Activated T-helper 1 cell treated with anti-CD3 and anti-CD28 coated beads, Interleukin-12 subunit alpha, Interleukin-12 subunit beta, Interleukin-2, Interleukin-4 antibody, amounts not matched to agents 30 ng/mL and 10 ng/mL and 1 ng/mL, durations not matched to agents 14 hours and 24 hours and 36 hours (primary cell): ENCODE results near the gene SRL. TPM values are rescaled to one million over a fixed set of nuclear protein-coding genes. Genes with fewer than 3 reads are reported as not detected.

Source experiments
- DNase-seq: peaks from one replicate; pipeline ENCODE4 v3.0.0; 2021; ENCODE audit warnings: low spot score
- H3K27ac Mint-ChIP-seq: one replicate; pipeline ENCODE4 v1.8.0; 2021; ENCODE audit warnings: mild to moderate bottlenecking, mixed read lengths
- H3K27me3 Mint-ChIP-seq: one replicate; pipeline ENCODE4 v1.8.0; 2022; ENCODE audit warnings: mild to moderate bottlenecking, moderate library complexity, mixed read lengths; ENCODE audit not compliant: insufficient read depth
- H3K36me3 Mint-ChIP-seq: one replicate; pipeline ENCODE4 v1.8.0; 2021; ENCODE audit warnings: low read depth, mixed read lengths
- H3K4me1 Mint-ChIP-seq: one replicate; pipeline ENCODE4 v1.8.0; 2021; ENCODE audit warnings: low read depth, mixed read lengths
- H3K4me3 Mint-ChIP-seq: one replicate; pipeline ENCODE4 v1.8.0; 2021; ENCODE audit warnings: mild to moderate bottlenecking, moderate library complexity, mixed read lengths
- H3K9me3 Mint-ChIP-seq: one replicate; pipeline ENCODE4 v1.8.0; 2021; ENCODE audit warnings: mixed read lengths
- intact Hi-C: fragments of 100-400 bp; cut with micrococcal nuclease; formaldehyde crosslinking; loops from one replicate; pipeline ENCODE4 v1.15.1; 2024
- total RNA-seq: library from RNA; stranded (reverse); gene quantifications from 2 replicates; pipeline ENCODE4 v1.2.3, GENCODE V29; 2022

Gene SRL
- not detected in 2 replicates for total RNA-seq

GRCh38 chr16:4241928-4242283, at the start of gene SRL:
Gene SRL (minus strand): TSS chr16:4242080. CDS start chr16:4242067, 13 bp downstream.
- no peak within 1 kb of the TSS for H3K4me3 Mint-ChIP-seq
- DNase-seq, result no peak
- no peaks in the 10 kb centered on the region for H3K9me3 Mint-ChIP-seq
- H3K4me1 Mint-ChIP-seq, result no peaks in the 10 kb centered on the region
- H3K27me3 Mint-ChIP-seq, result peaks cover 5% of the 10 kb centered on the region
- H3K27ac Mint-ChIP-seq, result no peak within 1 kb of the TSS
- peaks cover 2% of the 10 kb centered on the region for H3K36me3 Mint-ChIP-seq
- intact Hi-C loops, result no loop called here

- no peaks in the 10 kb centered on the region for H3K9me3 Mint-ChIP-seq
- H3K4me1 Mint-ChIP-seq, result peaks cover 11% of the 10 kb centered on the region
- DNase-seq, result no peak
- no peak overlapping the region for H3K4me3 Mint-ChIP-seq
- H3K27me3 Mint-ChIP-seq, result peaks cover 2% of the 10 kb centered on the region
- intact Hi-C loops, result no loop called here
- H3K36me3 Mint-ChIP-seq, result no peaks in the 10 kb centered on the region
- no peak overlapping the region for H3K27ac Mint-ChIP-seq
Measured at GRCh38 chr16:4290236-4290830, 48.5 kb upstream of the SRL start.

DNA sequence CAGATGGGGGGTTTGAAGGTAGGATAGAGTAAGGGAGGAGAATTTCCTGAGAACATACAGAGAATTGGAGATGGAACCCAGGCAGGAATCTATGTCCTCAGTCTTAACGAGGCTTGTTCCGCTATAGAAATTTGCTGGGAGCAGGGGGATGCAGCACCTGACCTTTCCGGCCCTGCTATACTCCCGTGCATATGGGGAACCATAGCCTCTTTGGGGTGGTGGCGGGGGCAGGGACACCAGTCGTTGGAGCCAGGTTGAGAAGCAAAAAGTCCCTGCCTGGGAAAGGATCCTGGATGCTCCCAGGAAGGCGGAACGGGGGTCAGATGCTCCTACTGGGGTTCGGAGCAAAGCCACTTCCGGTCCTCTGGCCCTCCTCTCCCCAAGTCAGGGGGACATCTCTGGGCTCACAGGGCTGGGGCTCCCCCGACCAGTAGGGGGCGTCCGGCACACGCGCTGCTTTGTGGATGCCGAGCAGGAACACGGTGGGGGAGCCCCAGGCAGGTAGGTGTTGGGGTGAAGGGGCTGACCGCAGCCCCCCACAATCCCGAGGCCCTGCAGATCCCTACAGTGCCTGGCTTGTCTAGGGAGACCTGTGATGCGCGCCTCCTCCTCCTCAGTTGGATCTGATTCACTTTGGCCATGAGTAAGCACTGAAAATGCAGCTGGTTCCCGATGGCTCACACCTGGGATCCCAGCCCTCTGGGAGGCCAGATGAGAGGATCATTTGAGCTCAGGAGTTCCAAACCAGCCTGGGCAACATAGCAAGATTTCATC, 46.5 kb upstream of the SRL start:
- H3K4me1 Mint-ChIP-seq, result peaks cover 14% of the 10 kb centered on the region
- intact Hi-C loops, result loop anchor here (1.0 to 5.0 kb wide), 2 partner anchors 42 to 114 kb away; no protein-coding TSS in a partner anchor
- no peaks in the 10 kb centered on the region for H3K9me3 Mint-ChIP-seq
- peak overlapping the region; percentile 63 for H3K27ac Mint-ChIP-seq
- peak; percentile 70 for DNase-seq
- no peak overlapping the region for H3K4me3 Mint-ChIP-seq
- H3K36me3 Mint-ChIP-seq, result no peaks in the 10 kb centered on the region
- H3K27me3 Mint-ChIP-seq, result no peaks in the 10 kb centered on the region

DNA sequence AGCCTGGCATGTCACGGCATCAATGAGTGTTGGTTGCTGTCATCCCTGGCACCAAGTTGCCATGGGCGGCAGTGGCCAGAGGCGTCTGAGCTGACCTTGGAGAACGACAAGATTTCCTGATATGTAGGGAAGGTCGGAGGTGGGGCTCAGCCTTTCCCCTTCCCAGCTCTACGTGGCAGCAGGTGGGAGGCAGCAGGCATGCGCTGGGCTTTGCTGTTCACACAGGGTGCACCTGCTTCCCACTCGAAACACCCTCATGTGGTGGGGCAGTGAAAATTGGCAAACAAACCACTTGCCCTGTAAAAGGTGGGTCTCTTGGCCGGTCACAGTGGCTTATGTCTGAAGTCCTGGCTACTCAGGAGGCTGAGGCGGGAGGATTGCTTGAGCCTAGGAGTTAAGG, 43.3 kb upstream of the SRL start:
- no peak for DNase-seq
- H3K27me3 Mint-ChIP-seq, result peaks cover 2% of the 10 kb centered on the region
- H3K27ac Mint-ChIP-seq, result no peak overlapping the region
- H3K4me1 Mint-ChIP-seq, result peaks cover 15% of the 10 kb centered on the region
- peaks cover 5% of the 10 kb centered on the region for H3K9me3 Mint-ChIP-seq
- intact Hi-C loops, result loop anchor here (5.0 kb wide), 1 partner anchor 117 kb away; no protein-coding TSS in a partner anchor
- peaks cover 3% of the 10 kb centered on the region for H3K36me3 Mint-ChIP-seq
- no peak overlapping the region for H3K4me3 Mint-ChIP-seq

DNA sequence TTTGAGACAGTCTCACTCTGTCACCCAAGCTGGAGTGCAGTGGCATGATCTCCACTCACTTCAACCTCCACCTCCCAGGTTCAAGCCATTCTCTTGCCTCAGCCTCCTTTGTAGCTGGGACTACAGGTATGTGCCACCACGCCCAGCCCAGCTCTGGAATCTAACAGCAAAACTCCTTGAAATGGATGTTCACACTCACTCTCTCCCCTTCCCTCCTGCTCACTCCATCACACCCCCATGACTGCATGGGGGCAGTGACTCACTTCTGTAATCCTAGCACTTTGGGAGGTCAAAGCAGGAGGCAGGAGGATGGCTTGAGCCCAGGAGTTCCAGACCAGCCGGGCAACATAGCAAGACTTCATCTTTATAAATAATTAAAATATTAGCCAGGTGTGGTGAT, 42.1 kb upstream of the SRL start:
- Mint-ChIP-seq H3K4me1 (peaks cover 15% of the 10 kb centered on the region), H3K27ac (no peak overlapping the region), H3K9me3 (peaks cover 5% of the 10 kb centered on the region), H3K4me3 (no peak overlapping the region), H3K27me3 (peaks cover 2% of the 10 kb centered on the region), H3K36me3 (peaks cover 3% of the 10 kb centered on the region)
- DNase-seq, result no peak
- intact Hi-C loops, result no loop called here

GRCh38 chr16:4283441-4283840, 41.6 kb upstream of the SRL start:
- Mint-ChIP-seq H3K27me3 (peaks cover 2% of the 10 kb centered on the region), H3K9me3 (peaks cover 5% of the 10 kb centered on the region), H3K4me3 (no peak overlapping the region), H3K36me3 (peaks cover 3% of the 10 kb centered on the region), H3K27ac (no peak overlapping the region), H3K4me1 (peaks cover 12% of the 10 kb centered on the region)
- no peak for DNase-seq
- intact Hi-C loops, result no loop called here

GRCh38 chr16:4280625-4281024, 38.7 kb upstream of the SRL start:
- H3K4me1 Mint-ChIP-seq, result peaks cover 4% of the 10 kb centered on the region
- no peak overlapping the region for H3K27ac Mint-ChIP-seq
- intact Hi-C loops, result no loop called here
- peaks cover 3% of the 10 kb centered on the region for H3K27me3 Mint-ChIP-seq
- no peak overlapping the region for H3K4me3 Mint-ChIP-seq
- peaks cover 3% of the 10 kb centered on the region for H3K36me3 Mint-ChIP-seq
- no peak for DNase-seq
- H3K9me3 Mint-ChIP-seq, result peaks cover 5% of the 10 kb centered on the region

- peaks cover 5% of the 10 kb centered on the region for H3K9me3 Mint-ChIP-seq
- no peaks in the 10 kb centered on the region for H3K4me1 Mint-ChIP-seq
- no peak for DNase-seq
- no peak overlapping the region for H3K27ac Mint-ChIP-seq
- intact Hi-C loops, result loop anchor here (10.0 kb wide), 1 partner anchor 257 kb away; the partner anchor contains the start of gene CDIP1
- H3K36me3 Mint-ChIP-seq, result peaks cover 3% of the 10 kb centered on the region
- peaks cover 4% of the 10 kb centered on the region for H3K27me3 Mint-ChIP-seq
- no peak overlapping the region for H3K4me3 Mint-ChIP-seq
Measured at GRCh38 chr16:4277987-4278513, 36.2 kb upstream of the SRL start.

GRCh38 chr16:4275861-4276260, 34.0 kb upstream of the SRL start:
- Mint-ChIP-seq H3K4me1 (peaks cover 3% of the 10 kb centered on the region), H3K27ac (no peak overlapping the region), H3K4me3 (peak overlapping the region; percentile 63), H3K27me3 (peaks cover 2% of the 10 kb centered on the region), H3K36me3 (peaks cover 2% of the 10 kb centered on the region), H3K9me3 (peaks cover 3% of the 10 kb centered on the region)
- no peak for DNase-seq
- intact Hi-C loops, result loop anchor here (10.0 kb wide), 1 partner anchor 259 kb away; the partner anchor contains the start of gene CDIP1

DNA sequence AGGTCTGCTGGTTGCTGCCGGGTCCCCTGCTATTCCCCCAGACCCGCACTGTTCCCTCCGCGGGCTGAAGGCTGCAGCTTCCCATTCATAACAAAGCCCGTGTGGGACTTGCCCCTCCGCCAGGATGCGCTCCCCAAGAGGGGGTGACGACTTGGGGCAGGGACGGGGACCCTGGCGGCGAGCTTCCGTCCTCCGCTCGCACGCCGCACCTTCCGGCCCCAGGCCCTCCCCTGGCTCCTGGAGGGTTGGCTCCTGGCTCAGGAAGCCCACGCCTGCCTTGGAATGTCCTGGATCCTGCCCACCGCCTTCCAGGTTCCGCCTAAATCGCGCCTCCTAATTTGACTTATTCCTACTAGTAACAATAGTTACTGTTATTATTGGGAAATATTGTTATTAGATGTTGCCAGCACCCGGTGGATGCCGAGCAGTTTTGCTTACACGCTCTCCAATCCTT, 32.0 kb upstream of the SRL start:
- intact Hi-C loops, result loop anchor here (1.0 to 10.0 kb wide), 6 partner anchors 97 to 662 kb away; partner anchors contain the start of genes CDIP1, GLYR1, HMOX2 and NUDT16L1
- Mint-ChIP-seq H3K9me3 (no peaks in the 10 kb centered on the region), H3K27me3 (peaks cover 2% of the 10 kb centered on the region), H3K4me3 (peak overlapping the region; percentile 87), H3K27ac (no peak overlapping the region), H3K36me3 (no peaks in the 10 kb centered on the region), H3K4me1 (peaks cover 7% of the 10 kb centered on the region)
- DNase-seq, result peak; percentile 30

- peak; percentile 27 for DNase-seq
- peaks cover 2% of the 10 kb centered on the region for H3K36me3 Mint-ChIP-seq
- peak overlapping the region; percentile 93 for H3K27ac Mint-ChIP-seq
- H3K27me3 Mint-ChIP-seq, result peaks cover 2% of the 10 kb centered on the region
- H3K4me1 Mint-ChIP-seq, result peaks cover 7% of the 10 kb centered on the region
- H3K4me3 Mint-ChIP-seq, result peak overlapping the region; percentile 92
- intact Hi-C loops, result loop anchor here (5.0 to 10.0 kb wide), 5 partner anchors 205 to 660 kb away; partner anchors contain the start of genes CDIP1, GLYR1, HMOX2 and NUDT16L1
- H3K9me3 Mint-ChIP-seq, result no peaks in the 10 kb centered on the region
Measured at GRCh38 chr16:4272114-4272956, 30.5 kb upstream of the SRL start.
